ENCODE measurements around the gene RGS11.

Gene RGS11

DNA sequence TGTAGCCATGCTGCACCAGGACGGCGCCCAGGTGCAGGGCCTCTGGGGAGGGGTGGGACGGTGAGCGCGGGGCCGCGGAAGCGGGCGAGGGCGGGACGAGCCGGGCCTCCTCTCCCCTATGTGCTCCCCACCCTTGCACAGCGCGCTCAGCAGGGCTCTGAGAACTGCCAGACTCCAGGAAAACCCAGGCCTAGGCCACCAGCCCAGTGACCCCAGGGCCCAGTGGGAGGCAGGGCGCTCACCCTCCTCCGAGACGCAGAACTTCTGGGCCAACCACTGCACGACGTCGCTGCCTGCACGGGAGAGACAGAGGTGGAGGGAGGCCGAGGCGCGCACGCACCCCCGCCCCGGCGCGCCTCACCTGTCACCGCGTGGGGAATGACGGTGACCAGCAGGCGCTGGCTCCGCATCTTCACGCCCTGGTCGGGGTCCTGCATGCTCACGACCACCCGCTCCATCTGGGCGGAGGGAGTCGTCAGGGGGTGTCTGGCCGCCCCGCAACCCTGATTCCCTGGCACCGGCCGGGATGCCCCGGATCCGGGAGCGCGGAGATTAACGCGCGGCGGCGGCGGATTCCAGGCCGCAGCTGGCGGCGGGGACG is 603 bp downstream of the RGS11 start:
- no peak for TF ChIP-seq REST (IDR thresholded peaks at IDR 0.05; ENCODE audit: insufficient read depth in 1 of 2, low read depth in 2 of 2, low read length in 2 of 2)
- no peak for TF ChIP-seq FOXP2 (optimal IDR thresholded peaks at IDR 0.05; ENCODE audit: borderline replicate concordance, extremely low read depth, extremely low read length, insufficient read depth)
- TF ChIP-seq POLR2AphosphoS5 (IDR thresholded peaks at IDR 0.05; ENCODE audit: low read depth, low read length) = no peak
- no peak for TF ChIP-seq SIN3A (IDR thresholded peaks at IDR 0.05; ENCODE audit: borderline replicate concordance, insufficient read depth, low read length)
- TF ChIP-seq TAF1 (IDR thresholded peaks at IDR 0.05; ENCODE audit: borderline replicate concordance, insufficient read depth, low read length) = no peak

DNA sequence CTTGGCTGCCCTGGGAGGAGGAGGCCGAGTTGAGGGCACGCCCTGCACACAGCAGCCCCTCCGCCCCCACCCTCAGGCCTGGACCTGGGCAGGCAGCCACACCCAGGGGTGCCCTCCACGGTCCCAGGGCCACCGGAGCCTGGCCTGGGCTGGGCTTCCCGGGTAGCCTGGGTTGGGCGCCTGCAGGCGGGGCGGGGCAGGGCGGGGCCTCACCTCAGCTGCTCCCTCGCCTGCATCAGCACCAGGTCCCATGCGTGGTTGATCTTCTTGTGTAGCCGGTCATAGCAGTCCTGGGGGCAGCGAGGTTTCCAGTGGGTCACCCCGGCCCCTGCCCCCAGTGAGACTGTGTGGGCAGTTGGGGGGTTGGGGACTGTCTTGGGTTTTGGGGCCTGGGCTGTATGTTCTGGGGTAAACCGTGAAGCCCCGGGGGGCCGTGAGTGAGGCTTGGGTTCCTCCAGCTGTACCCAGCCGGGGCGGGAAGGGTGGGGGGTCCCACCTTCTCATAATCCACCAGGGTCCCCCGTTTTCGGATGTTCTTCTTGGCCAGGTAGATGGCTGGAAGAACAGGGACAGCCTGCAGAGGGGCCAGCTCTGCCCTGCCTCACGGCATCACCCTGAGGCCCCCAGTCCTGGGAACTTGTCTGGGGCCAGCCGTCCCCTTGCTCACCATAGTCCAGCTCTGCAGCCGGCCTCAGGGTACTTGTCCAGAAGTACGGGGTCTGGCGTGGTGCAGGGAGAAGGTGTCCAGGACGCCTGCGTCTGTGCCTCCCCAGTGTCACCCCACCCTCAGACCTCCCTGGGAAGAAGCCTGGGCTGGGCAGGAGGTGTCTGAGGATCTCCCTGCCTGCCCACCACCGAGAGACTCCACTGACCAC is 2.0 kb downstream of the RGS11 start:
- TF ChIP-seq REST (IDR thresholded peaks at IDR 0.05; ENCODE audit: insufficient read depth in 1 of 2, low read depth in 2 of 2, low read length in 2 of 2) (no peak), FOXP2 (optimal IDR thresholded peaks at IDR 0.05; ENCODE audit: borderline replicate concordance, extremely low read depth, extremely low read length, insufficient read depth) (no peak), TAF1 (IDR thresholded peaks at IDR 0.05; ENCODE audit: borderline replicate concordance, insufficient read depth, low read length) (no peak), POLR2AphosphoS5 (IDR thresholded peaks at IDR 0.05; ENCODE audit: low read depth, low read length) (no peak), SIN3A (IDR thresholded peaks at IDR 0.05; ENCODE audit: borderline replicate concordance, insufficient read depth, low read length) (no peak)

DNA sequence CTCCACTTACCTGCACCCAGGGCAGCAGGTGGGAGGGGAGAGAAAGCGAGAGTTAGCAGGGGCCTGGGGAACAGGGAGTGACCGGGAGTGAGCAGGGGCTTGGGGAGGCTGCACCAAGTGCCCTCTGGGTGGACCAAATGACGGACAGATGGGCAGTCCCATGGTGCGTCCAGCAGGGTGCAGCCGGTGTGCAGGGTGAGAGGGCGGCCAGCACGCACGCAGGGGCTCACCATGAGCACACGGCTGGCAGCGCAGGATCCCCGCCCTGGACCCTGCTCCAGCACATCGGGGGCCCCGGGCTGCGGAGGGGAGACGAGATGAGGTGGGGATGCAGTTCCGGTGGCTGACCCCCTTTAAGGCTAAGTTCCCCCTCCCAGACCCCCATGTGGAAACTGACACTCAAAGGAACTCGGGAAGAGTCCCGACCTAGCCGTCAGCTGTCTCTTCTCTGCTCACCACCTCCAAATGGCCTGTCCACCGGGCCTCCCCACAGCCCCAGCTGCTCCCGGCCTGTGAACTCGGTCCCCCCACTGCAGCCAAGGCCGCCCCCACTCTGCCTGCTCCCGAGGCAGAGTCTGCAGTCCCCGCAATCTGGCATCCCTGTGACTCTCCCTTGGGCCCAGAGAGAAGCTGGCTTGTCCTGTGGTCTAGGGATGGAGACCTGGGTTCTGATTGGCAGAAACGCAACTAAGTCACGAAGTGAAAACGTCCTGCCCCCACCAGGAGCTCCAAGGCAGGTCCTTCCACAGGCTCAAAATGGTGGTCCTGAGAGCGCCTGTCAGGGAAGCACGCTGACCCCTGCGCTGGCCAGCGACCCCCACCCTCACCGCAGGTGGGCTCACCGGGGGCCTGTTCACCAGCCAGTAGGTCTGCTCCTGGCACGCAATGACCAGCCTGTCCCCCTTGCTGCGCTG is 2.9 kb downstream of the RGS11 start:
- no peak for TF ChIP-seq REST (IDR thresholded peaks at IDR 0.05; ENCODE audit: insufficient read depth in 1 of 2, low read depth in 2 of 2, low read length in 2 of 2)
- no peak for TF ChIP-seq FOXP2 (optimal IDR thresholded peaks at IDR 0.05; ENCODE audit: borderline replicate concordance, extremely low read depth, extremely low read length, insufficient read depth)
- TF ChIP-seq POLR2AphosphoS5 (IDR thresholded peaks at IDR 0.05; ENCODE audit: low read depth, low read length) = no peak
- TF ChIP-seq SIN3A (IDR thresholded peaks at IDR 0.05; ENCODE audit: borderline replicate concordance, insufficient read depth, low read length) = no peak
- TF ChIP-seq TAF1 (IDR thresholded peaks at IDR 0.05; ENCODE audit: borderline replicate concordance, insufficient read depth, low read length) = no peak

- TF ChIP-seq TAF1 (IDR thresholded peaks at IDR 0.05; ENCODE audit: borderline replicate concordance, insufficient read depth, low read length) (no peak), POLR2AphosphoS5 (IDR thresholded peaks at IDR 0.05; ENCODE audit: low read depth, low read length) (no peak), SIN3A (IDR thresholded peaks at IDR 0.05; ENCODE audit: borderline replicate concordance, insufficient read depth, low read length) (no peak), REST (IDR thresholded peaks at IDR 0.05; ENCODE audit: insufficient read depth in 1 of 2, low read depth in 2 of 2, low read length in 2 of 2) (no peak), FOXP2 (optimal IDR thresholded peaks at IDR 0.05; ENCODE audit: borderline replicate concordance, extremely low read depth, extremely low read length, insufficient read depth) (no peak)
Measured at GRCh38 chr16:270381-271255, 5.1 kb downstream of the RGS11 start.

Measured in PFSK-1 (cell line).